22Rv1 (cell line): ENCODE measurements around the gene TMEM163.

Source experiments
- H3K27ac ChIP-seq: fragments of 450-650 bp; 2 replicates; pipeline ENCODE4 v1.5.1; 2017
- CTCF ChIP-seq: fragments of 450-650 bp; IDR thresholded peaks from 2 replicates; pipeline ENCODE4 v1.5.1; 2017; ENCODE audit warnings: mild to moderate bottlenecking
- ZFX ChIP-seq: fragments of 450-650 bp; IDR thresholded peaks from 2 replicates; pipeline ENCODE4 v1.6.1; 2017; ENCODE audit warnings: antibody characterized with exemption, borderline replicate concordance

The TMEM163 gene

GRCh38 chr2:134718817-134719814, at the start of gene TMEM163:
Gene TMEM163, minus strand, starts transcription at chr2:134719000.
- TF ChIP-seq CTCF (no peak), ZFX (no peak)
- no peak within 1 kb of the TSS for H3K27ac ChIP-seq

GRCh38 chr2:134766583-134766982, 47.8 kb upstream of the TMEM163 start:
- TF ChIP-seq CTCF (no peak), ZFX (no peak)
- H3K27ac ChIP-seq: no peak overlapping the region

- no peak overlapping the region for H3K27ac ChIP-seq
- TF ChIP-seq ZFX (no peak), CTCF (no peak)
Observed at GRCh38 chr2:134765987-134766386, 47.2 kb upstream of the TMEM163 start.

GRCh38 chr2:134764164-134764563, 45.4 kb upstream of the TMEM163 start:
- TF ChIP-seq ZFX (no peak), CTCF (no peak)
- H3K27ac ChIP-seq: no peak overlapping the region

GRCh38 chr2:134763164-134763710, 44.4 kb upstream of the TMEM163 start:
- TF ChIP-seq ZFX (no peak), CTCF (no peak)
- H3K27ac ChIP-seq: no peak overlapping the region

GRCh38 chr2:134762508-134762907, 43.7 kb upstream of the TMEM163 start:
- H3K27ac ChIP-seq: no peak overlapping the region
- TF ChIP-seq ZFX (no peak), CTCF (no peak)

- H3K27ac ChIP-seq: no peak overlapping the region
- TF ChIP-seq CTCF: no peak
- TF ChIP-seq ZFX: no peak
Observed at GRCh38 chr2:134760385-134760784, 41.6 kb upstream of the TMEM163 start.
